Activated CD4-positive, alpha-beta T cell treated with anti-CD3 and anti-CD28 coated beads, Interleukin-2, Interleukin-6, amounts not matched to agents 100 ng/mL and 50 ng/mL, durations not matched to agents 16 hours and 8 hours (primary cell): ENCODE measurements around the gene RCVRN.
"Not testable (repeated sequence)": the region's sequence is repeated elsewhere in the genome, so short reads cannot be mapped to it uniquely, and the experiment has no call there.

ENCODE experiments used
- DNase-seq: peaks from one replicate; pipeline ENCODE4 v3.0.0-alpha.2; 2020

The RCVRN gene

GRCh38 chr17:9921216-9921615, 16.1 kb upstream of the RCVRN start:
- DNase-seq, result not testable (repeated sequence)

GRCh38 chr17:9918804-9919352, 13.8 kb upstream of the RCVRN start:
- no peak for DNase-seq

- no peak for DNase-seq
These were observed 13.3 kb upstream of the RCVRN start for GRCh38 chr17:9918352-9918751.

GRCh38 chr17:9917801-9918200, 12.7 kb upstream of the RCVRN start:
- no peak for DNase-seq

GRCh38 chr17:9917131-9917530, 12.1 kb upstream of the RCVRN start:
- DNase-seq, result no peak

GRCh38 chr17:9916108-9916507, 11.0 kb upstream of the RCVRN start:
- no peak for DNase-seq

GRCh38 chr17:9913476-9913875, 8.4 kb upstream of the RCVRN start:
- no peak for DNase-seq

GRCh38 chr17:9912121-9913099, 7.3 kb upstream of the RCVRN start:
- no peak for DNase-seq

GRCh38 chr17:9911089-9911488, 6.0 kb upstream of the RCVRN start:
- no peak for DNase-seq

- no peak for DNase-seq
These were observed 3.6 kb upstream of the RCVRN start for GRCh38 chr17:9908649-9909042.

GRCh38 chr17:9907883-9908648, 3.0 kb upstream of the RCVRN start:
- DNase-seq, result no peak

- no peak for DNase-seq
These were observed 2.1 kb upstream of the RCVRN start for GRCh38 chr17:9907131-9907530.

- no peak for DNase-seq
These were observed 1.5 kb upstream of the RCVRN start for GRCh38 chr17:9906616-9907015.

- DNase-seq, result peak; percentile 41
These were observed 831 bp upstream of the RCVRN start for GRCh38 chr17:9905902-9906301.

GRCh38 chr17:9904277-9905077, 594 bp downstream of the RCVRN start:
- no peak for DNase-seq

- no peak for DNase-seq
These were observed 3.0 kb downstream of the RCVRN start for GRCh38 chr17:9902120-9902519.

GRCh38 chr17:9900784-9901183, 4.3 kb downstream of the RCVRN start:
- DNase-seq, result no peak

GRCh38 chr17:9900044-9900594, 5.0 kb downstream of the RCVRN start:
- DNase-seq, result no peak

- no peak for DNase-seq
These were observed 5.6 kb downstream of the RCVRN start for GRCh38 chr17:9899280-9900043.

- no peak for DNase-seq
These were observed 6.3 kb downstream of the RCVRN start for GRCh38 chr17:9898812-9899211.

GRCh38 chr17:9897372-9897968, 7.6 kb downstream of the RCVRN start:
- no peak for DNase-seq
